Adrenal gland (tissue), 12 donors: ENCODE results near the gene PLXDC2. TPM values are rescaled to one million over a fixed set of nuclear protein-coding genes. Genes with fewer than 3 reads are reported as not detected.

Source experiments
- DNase-seq, 7 donors: peaks; one replicate each; pipeline ENCODE4 v3.0.0-alpha.2; 2019 to 2020
- H3K27ac ChIP-seq, 5 donors: fragments of 200-600 bp; sonication (generic) in 4 of 5; 1 replicate in 3 of 5; 2 replicates in 2 of 5; pipeline versions ENCODE4 v1.5.1 to v1.8.0; 2016 to 2020; ENCODE audit warnings: mild to moderate bottlenecking in 1 of 5
- H3K27me3 ChIP-seq: fragments of 200-600 bp; 2 replicates; pipeline ENCODE4 v1.8.0; 2021
- H3K36me3 ChIP-seq, 2 donors: fragments of 200-600 bp; replicated peaks in 1 of 2; 1 replicate in 1 of 2; 2 replicates in 1 of 2; pipeline versions ENCODE4 v1.5.1 to v1.8.0; 2018 to 2022
- H3K4me1 ChIP-seq, 2 donors: fragments of 200-600 bp; replicated peaks in 1 of 2; 1 replicate in 1 of 2; 2 replicates in 1 of 2; pipeline versions ENCODE4 v1.5.1 to v1.8.0; 2018 to 2021
- H3K4me3 ChIP-seq, 4 donors: fragments of 200-600 bp; sonication (generic) in 3 of 4; one replicate each; pipeline ENCODE4 v1.5.1; 2016 to 2018
- H3K9me3 ChIP-seq, 3 donors: fragments of 200-600 bp; sonication (generic) in 1 of 3; replicated peaks in 1 of 3; 1 replicate in 2 of 3; 2 replicates in 1 of 3; pipeline versions ENCODE4 v1.5.1 to v1.8.0; 2016 to 2021
- POLR2A ChIP-seq, 2 donors: fragments of 450-650 bp; IDR thresholded peaks; one replicate each; pipeline ENCODE4 v1.6.1; 2017; ENCODE audit warnings: antibody characterized with exemption in 2 of 2, mild to moderate bottlenecking in 2 of 2, moderate library complexity in 1 of 2
- WGBS, 4 donors: extraction: QIAGEN DNeasy Blood & Tissue Kit in 2 of 4; methylation state at CpG; one replicate each; pipeline versions ENCODE4 v1.1.5 to v1.1.7; 2013 to 2017; 5-methylcytosine and 5-hydroxymethylcytosine counted together
- intact Hi-C, 2 donors: fragments of 100-400 bp; cut with DNase I; formaldehyde crosslinking; loops; one replicate each; pipeline versions ENCODE4 v1.14.1 to v1.15.0; 2022 to 2023
- polyA plus RNA-seq, 3 donors: library from polyadenylated mRNA; stranded (reverse); fragments of 200-250 nt in 2 of 3; fragments of 350-450 nt in 1 of 3; fragmentation: Illumina TruSeq in 1 of 3; extraction: RNeasy Lipid Tissue Mini Kit (QIAGEN cat#74804) in 1 of 3; gene quantifications; one replicate each; pipeline ENCODE4 v1.2.3, GENCODE V29; 2013 to 2014
- total RNA-seq, 9 donors: library from RNA; depleted of rRNA in 4 of 9; stranded (reverse); fragments of >200 nt in 4 of 9; fragments of 120-200 nt in 1 of 9; fragmentation: NEBNext Ultra II Directional in 1 of 9; extraction: Animal tissue kit (Norgen Biotek cat#: 25700) in 1 of 9; gene quantifications; one replicate each; pipeline versions ENCODE4 v1.1.0 to v1.2.4, GENCODE V29; 2013 to 2023
- TF ChIP-seq, protein P1 (sequence below), 6 experiments: fragments of 450-650 bp in 4 of 6; fragments of 200-600 bp in 2 of 6; sonication (generic) in 1 of 6; IDR thresholded peaks; 1 replicate in 5 of 6; 2 replicates in 1 of 6; pipeline versions ENCODE4 v1.5.1 to v1.8.0; 2016 to 2021; ENCODE audit warnings: antibody characterized with exemption in 6 of 6, mild to moderate bottlenecking in 2 of 6, moderate library complexity in 1 of 6
- donor health status: healthy with polysubstance abuse.
- donor health status: Bipolar disorder and iron deficiency.
- donor health status: DM: yes; HTN: yes; CAD: no.
- donor health status: DM: no; HTN: no; CAD: no.
- donor health status: DM: no; HTN: no; CAD: no.
- donor health status: DM: yes; HTN: yes; CAD: no.

The PLXDC2 gene
- total and polyA plus RNA-seq, 12 donors, result 12.1 to 127 (median 75.1) TPM

DNA sequence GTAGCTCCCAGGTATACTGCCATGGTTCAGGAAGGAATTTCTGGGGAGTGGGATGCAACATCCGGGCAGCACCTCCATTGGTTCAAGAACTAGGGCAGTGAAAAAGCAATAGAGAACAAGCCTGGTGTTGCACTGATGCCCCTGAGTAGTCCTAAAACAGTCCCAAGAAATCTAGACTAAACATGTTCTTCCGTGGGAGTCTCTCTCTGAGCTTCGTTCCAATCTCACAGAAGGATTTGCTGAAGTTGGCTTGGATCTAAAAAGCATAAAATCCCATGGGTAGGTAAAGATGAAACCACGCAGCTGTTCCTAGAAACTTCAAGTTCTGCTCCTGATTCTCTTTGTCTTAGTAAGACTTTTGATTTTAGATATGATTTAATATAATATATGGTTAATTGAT lies 154.5 kb downstream of the PLXDC2 start:
- TF ChIP-seq, protein P1, sequence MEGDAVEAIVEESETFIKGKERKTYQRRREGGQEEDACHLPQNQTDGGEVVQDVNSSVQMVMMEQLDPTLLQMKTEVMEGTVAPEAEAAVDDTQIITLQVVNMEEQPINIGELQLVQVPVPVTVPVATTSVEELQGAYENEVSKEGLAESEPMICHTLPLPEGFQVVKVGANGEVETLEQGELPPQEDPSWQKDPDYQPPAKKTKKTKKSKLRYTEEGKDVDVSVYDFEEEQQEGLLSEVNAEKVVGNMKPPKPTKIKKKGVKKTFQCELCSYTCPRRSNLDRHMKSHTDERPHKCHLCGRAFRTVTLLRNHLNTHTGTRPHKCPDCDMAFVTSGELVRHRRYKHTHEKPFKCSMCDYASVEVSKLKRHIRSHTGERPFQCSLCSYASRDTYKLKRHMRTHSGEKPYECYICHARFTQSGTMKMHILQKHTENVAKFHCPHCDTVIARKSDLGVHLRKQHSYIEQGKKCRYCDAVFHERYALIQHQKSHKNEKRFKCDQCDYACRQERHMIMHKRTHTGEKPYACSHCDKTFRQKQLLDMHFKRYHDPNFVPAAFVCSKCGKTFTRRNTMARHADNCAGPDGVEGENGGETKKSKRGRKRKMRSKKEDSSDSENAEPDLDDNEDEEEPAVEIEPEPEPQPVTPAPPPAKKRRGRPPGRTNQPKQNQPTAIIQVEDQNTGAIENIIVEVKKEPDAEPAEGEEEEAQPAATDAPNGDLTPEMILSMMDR (IDR thresholded peaks at IDR 0.05), result no peak
- TF ChIP-seq POLR2A (IDR thresholded peaks at IDR 0.05), result no peak
- no peaks in the 10 kb centered on the region for H3K36me3 ChIP-seq
- no peaks in the 10 kb centered on the region for H3K9me3 ChIP-seq
- 74 to 87% (median 81%) methylated on average over 4 of the region's 4 CpGs for WGBS, 4 donors
- intact Hi-C loops, result no loop called here
- H3K4me1 ChIP-seq, result peaks cover 8 to 20% of the 10 kb centered on the region in 2 donors
- H3K4me3 ChIP-seq, result no peak overlapping the region
- H3K27me3 ChIP-seq, result no peaks in the 10 kb centered on the region
- H3K27ac ChIP-seq, result no peak overlapping the region
- no peak for DNase-seq

DNA sequence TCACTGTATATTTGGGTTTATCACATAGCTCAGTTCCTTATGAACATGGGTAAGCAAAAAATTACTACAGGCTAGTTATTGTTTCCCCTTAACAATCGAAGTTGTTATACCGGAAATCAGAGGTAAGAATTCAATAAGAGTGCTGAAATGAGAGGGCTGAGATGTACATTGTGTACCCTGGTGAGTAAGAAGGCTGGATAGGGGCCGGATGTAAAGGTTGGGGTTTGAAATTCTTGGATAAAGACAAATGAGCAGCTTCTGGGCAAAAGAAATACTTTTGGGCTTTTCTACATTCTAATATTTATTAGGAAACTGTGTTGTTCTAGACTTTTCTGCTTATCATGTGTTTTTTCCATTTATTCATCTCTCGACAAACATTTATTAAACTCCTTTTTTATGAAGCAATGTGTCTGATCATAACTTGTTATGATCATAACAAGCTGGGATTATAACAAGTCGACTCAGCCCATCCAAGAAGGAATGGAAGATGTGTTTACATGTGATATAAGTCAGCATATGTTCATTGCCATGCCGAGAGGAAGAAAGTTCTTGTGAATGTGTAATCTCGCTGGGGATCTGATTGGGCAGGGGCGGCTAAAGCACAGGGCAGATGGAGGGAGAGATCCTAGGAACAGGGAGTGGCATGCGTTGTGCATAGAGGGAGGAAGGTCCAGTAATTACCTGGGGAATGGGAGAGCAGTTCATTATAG lies 155.3 kb downstream of the PLXDC2 start:
- H3K27ac ChIP-seq, result no peak overlapping the region
- no peak for TF ChIP-seq POLR2A (IDR thresholded peaks at IDR 0.05)
- TF ChIP-seq, protein P1 (IDR thresholded peaks at IDR 0.05), result no peak
- H3K4me3 ChIP-seq, result no peak overlapping the region
- no peaks in the 10 kb centered on the region for H3K27me3 ChIP-seq
- 73 to 84% (median 79%) methylated on average over 9 of the region's 9 CpGs for WGBS, 4 donors
- H3K9me3 ChIP-seq, result no peaks in the 10 kb centered on the region
- intact Hi-C loops, result no loop called here
- H3K4me1 ChIP-seq, result peaks cover 8 to 20% of the 10 kb centered on the region in 2 donors
- DNase-seq, result no peak
- no peaks in the 10 kb centered on the region for H3K36me3 ChIP-seq

DNA sequence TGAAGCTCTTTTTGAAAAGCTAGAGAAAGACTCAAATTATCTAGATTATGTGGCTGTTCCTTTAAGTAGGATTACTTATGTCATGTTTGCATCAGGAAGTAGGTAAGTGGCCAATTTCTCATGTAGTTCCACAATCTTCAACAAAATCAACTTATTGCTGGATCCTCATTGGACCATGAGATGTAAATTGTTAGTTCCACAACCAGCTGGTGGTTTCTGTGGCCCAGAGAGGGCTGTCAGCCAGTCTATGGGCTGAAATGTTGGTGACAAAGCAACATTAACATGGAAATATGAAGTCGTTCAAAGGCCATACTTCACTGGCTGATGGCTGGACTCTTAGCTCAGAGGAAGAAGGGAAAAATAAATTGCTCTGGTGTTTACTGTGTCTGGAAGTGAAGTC lies 157.9 kb downstream of the PLXDC2 start:
- intact Hi-C loops, result no loop called here
- H3K4me1 ChIP-seq, result peaks cover 8 to 20% of the 10 kb centered on the region in 2 donors
- H3K36me3 ChIP-seq, result no peaks in the 10 kb centered on the region
- no peak overlapping the region for H3K4me3 ChIP-seq
- DNase-seq, result no peak
- peak overlapping the region in 2 of 5 donors; percentile 24 to 53 for H3K27ac ChIP-seq
- H3K27me3 ChIP-seq, result no peaks in the 10 kb centered on the region
- 28 to 32% (median 31%) methylated on average over 1 of the region's 1 CpG for WGBS, 4 donors
- no peak for TF ChIP-seq POLR2A (IDR thresholded peaks at IDR 0.05)
- TF ChIP-seq, protein P1 (IDR thresholded peaks at IDR 0.05), result no peak
- H3K9me3 ChIP-seq, result no peaks in the 10 kb centered on the region

DNA sequence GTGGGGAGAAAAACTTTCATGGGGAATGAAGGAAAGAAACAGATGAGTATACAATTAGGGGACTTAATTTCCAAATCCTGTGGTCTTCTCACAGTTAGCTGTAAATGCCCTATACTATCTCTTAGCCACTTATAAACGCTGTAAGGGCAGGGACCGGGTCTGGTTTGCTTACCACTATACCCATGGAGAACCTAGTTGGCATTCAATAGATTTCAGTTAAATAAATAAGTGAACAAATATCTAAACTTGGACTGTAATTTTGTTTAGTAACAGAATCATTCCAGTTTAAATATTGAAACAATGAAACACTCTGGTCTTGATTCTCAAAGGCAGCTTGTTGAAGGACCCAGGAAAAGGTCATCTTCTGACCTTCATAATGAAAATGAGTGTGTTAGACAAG lies 158.3 kb downstream of the PLXDC2 start:
- Histone ChIP-seq H3K36me3 (no peaks in the 10 kb centered on the region), H3K27ac (peak overlapping the region in 2 of 5 donors; percentile 24 to 53), H3K4me3 (no peak overlapping the region), H3K4me1 (peaks cover 8 to 20% of the 10 kb centered on the region in 2 donors), H3K9me3 (no peaks in the 10 kb centered on the region), H3K27me3 (no peaks in the 10 kb centered on the region)
- no peak for DNase-seq
- intact Hi-C loops, result no loop called here
- TF ChIP-seq, protein P1 (IDR thresholded peaks at IDR 0.05), result no peak
- no peak for TF ChIP-seq POLR2A (IDR thresholded peaks at IDR 0.05)
- WGBS, 4 donors, result 80 to 89% (median 84%) methylated on average over 2 of the region's 2 CpGs
